ENCODE results near the gene TRIO. TPM values are rescaled to one million over a fixed set of nuclear protein-coding genes. Genes with fewer than 3 reads are reported as not detected.

The TRIO gene
- polyA plus RNA-seq, 3 donors, result 10.3 to 63.1 (median 34.5) TPM

DNA sequence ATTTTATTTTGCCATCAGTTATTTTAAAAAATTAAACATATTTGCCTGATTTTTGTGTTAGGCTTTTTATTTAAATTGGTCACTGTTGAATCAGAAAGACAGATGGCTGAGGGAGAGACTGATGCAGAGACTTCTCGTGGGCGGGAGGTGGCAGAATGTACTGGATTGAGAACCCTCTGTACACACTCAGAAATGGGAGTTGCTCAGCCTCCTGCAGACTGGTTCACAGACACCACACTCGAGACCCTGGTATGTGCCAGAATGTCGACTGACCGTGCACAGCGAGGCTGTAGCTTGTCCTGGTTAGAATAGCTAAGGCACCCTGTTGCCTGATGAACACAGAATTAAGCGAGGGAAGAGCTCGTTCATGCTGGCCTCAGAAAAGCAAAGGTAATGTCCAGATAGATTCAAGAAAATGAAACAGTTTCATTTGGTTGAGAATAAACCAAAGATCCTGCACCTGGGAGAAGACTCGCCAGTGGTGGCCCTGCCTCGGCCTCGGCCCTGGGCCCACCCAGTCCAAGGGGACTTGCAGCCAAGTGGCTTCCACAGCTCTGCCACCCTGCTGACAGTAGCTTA, 367.1 kb downstream of the TRIO start:
- 82 to 90% (median 87%) methylated on average over 11 of the region's 11 CpGs for WGBS, 3 donors

DNA sequence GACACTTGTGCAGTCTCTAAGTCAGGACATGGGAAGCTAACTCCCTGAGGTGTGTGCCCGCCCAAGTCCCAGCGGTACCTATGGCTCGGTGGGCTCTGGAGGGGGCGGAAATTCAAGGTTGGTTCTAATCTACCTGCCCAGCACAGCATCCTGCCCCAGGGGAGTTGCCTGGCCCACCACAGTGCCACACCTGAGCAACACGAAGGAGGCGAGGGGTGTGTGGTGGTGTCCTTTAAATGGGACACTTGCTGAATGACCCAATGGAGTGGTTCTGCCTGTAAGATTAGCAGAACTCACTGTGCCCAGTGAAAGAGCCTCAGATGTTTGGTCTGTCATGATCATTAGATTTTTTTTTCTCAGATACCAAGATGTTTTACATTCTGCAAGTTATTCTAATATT, 367.7 kb downstream of the TRIO start:
- 87 to 90% (median 89%) methylated on average over 6 of the region's 6 CpGs for WGBS, 3 donors
- no peak overlapping the region for H3K27ac ChIP-seq (ENCODE audit: low read depth, low read length)

More for the DNA sequence above, 367.1 kb downstream of the TRIO start:
- H3K27ac ChIP-seq (ENCODE audit: low read depth, low read length), result no peak overlapping the region

- no peak overlapping the region for H3K27ac ChIP-seq (ENCODE audit: low read depth, low read length)
- 67 to 73% (median 73%) methylated on average over 7 of the region's 7 CpGs for WGBS, 3 donors
These were observed 369.4 kb downstream of the TRIO start for GRCh38 chr5:14512574-14512973.

GRCh38 chr5:14513266-14513665, 370.1 kb downstream of the TRIO start:
- WGBS, 3 donors, result 70 to 85% (median 72%) methylated on average over 12 of the region's 12 CpGs
- no peak overlapping the region for H3K27ac ChIP-seq (ENCODE audit: low read depth, low read length)

- H3K27ac ChIP-seq (ENCODE audit: low read depth, low read length), result no peak overlapping the region
- 30 to 45% (median 42%) methylated on average over 3 of the region's 3 CpGs for WGBS, 3 donors
These were observed 373.8 kb downstream of the TRIO start for GRCh38 chr5:14516901-14517300.

DNA sequence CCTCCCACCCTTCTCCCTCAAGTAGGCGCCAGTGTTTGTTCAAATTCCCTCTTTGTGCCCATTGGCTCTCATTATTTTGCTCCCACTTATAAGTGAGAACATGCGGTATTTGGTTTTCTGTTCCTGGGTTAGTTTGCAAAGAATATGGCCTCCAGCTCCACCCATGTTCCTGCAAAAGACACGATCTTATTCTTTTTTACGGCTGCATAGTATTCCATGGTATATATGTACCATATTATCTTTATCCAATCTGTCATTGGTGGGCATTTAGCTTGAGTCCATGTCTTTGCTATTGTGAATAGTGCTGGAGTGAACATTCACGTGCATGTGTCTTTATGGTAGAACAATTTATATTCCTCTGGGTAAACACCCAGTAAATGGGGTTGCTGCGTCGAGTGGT, 375.5 kb downstream of the TRIO start:
- 73 to 98% (median 96%) methylated on average over 7 of the region's 7 CpGs for WGBS, 3 donors
- H3K27ac ChIP-seq (ENCODE audit: low read depth, low read length), result no peak overlapping the region

- no peak overlapping the region for H3K27ac ChIP-seq (ENCODE audit: low read depth, low read length)
- WGBS, 3 donors, result 79 to 87% (median 81%) methylated on average over 10 of the region's 10 CpGs
These were observed 378.6 kb downstream of the TRIO start for GRCh38 chr5:14521748-14522147.

GRCh38 chr5:14522721-14523120, 379.6 kb downstream of the TRIO start:
- WGBS, 3 donors, result 77 to 90% (median 83%) methylated on average over 2 of the region's 2 CpGs
- no peak overlapping the region for H3K27ac ChIP-seq (ENCODE audit: low read depth, low read length)

DNA sequence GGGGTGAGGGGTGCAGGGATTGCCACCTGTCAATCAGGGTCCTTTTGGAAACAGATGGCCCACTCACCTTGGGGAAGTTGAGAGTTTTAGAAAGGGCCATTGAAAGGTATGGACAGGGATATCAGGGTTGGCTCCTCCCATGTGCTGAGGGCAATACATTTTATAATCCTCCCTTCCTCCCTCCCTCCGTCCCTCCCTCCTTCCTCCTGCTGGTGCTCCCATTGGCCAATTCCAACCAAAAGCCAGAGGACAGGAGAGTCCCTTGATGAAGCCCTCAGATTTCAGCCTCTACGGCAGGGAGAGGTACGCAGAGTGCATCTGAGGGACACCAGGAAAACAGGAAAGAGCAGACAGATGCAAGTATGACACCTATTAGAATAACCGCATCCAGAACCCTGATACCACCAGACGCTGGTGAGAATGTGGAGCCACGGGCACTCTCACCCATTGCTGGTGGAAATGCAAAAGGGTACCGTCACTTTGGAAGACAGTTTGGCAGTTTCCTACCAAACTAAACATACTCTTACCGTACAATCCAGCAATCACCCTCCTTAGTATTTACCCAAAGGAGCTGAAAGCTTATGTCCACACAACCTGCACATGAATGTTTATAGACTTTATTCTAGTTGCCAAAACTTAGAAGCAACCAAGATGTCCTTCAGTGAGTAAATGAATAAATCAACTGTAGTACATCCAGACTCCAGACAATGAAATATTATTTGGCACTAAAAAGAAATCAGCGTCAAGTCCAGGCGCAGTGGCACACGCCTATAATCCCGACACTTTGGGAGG, 380.3 kb downstream of the TRIO start:
- 83 to 95% (median 93%) methylated on average over 12 of the region's 12 CpGs for WGBS, 3 donors

DNA sequence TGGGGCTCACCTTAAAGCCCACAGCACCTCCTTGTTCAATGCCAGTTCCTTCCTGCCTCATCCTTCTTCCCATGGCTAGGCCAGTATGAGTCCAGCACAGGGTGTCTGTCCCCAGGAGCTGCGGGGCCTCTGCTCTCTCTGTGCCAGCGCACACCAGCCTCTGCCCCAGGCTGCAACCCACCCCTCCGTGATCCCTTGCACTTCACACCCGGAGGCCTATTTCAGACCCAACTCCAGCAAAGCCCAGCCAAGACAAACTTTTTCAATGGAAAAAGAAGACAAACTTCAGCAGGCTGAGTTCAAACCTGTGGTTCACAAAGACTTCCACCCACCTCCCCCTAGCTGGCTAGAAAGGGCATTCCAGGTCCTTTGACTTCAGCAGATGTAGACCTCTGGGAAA, 382.3 kb downstream of the TRIO start:
- WGBS, 3 donors, result 96 to 99% (median 96%) methylated on average over 4 of the region's 4 CpGs
- no peak overlapping the region for H3K27ac ChIP-seq (ENCODE audit: low read depth, low read length)

More for the DNA sequence above, 380.3 kb downstream of the TRIO start:
- no peak overlapping the region for H3K27ac ChIP-seq (ENCODE audit: low read depth, low read length)

DNA sequence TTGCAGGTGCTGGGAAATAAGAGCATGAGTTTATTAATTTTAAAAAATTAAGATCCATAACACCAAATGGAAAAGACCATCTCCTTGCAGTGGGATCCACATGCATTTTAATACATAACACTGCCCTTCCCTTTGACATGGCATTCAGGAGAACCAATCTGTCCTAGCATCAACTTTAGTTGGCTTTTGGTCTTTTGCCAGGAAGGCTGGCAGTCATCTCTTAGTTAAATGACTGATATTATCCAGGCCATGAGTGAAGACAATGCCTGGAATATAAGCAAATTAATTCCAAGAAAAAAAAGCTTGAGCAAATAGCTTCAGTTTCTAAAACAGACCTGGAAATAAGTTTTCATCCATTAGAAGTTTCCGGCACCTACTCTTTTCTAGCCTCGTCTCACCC, 383.4 kb downstream of the TRIO start:
- WGBS, 3 donors, result 79 to 98% (median 86%) methylated on average over 2 of the region's 2 CpGs
- no peak overlapping the region for H3K27ac ChIP-seq (ENCODE audit: low read depth, low read length)

DNA sequence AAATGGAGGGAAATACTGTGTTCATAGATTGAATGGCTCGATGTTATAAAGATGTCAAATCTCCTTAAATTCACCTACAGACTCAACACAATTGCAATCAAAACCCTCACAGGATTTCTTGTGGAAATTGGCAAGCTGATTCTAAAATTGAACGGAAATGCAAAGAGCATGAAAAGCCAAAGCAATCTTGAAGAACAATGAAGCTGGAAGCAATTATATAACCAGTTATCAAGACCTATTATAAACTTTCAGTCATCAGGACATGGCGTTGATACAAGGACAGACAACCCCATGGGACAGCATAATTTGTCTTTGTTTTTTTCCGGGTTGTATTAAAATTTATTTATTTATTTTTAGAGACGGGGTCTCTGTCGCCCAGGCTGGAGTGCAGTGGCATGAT, 385.0 kb downstream of the TRIO start:
- 73 to 89% (median 73%) methylated on average over 6 of the region's 6 CpGs for WGBS, 3 donors
- H3K27ac ChIP-seq (ENCODE audit: low read depth, low read length), result no peak overlapping the region

GRCh38 chr5:14528926-14529325, 385.8 kb downstream of the TRIO start:
- 28 to 35% (median 30%) methylated on average over 1 of the region's 1 CpG for WGBS, 3 donors
- H3K27ac ChIP-seq (ENCODE audit: low read depth, low read length), result no peak overlapping the region

GRCh38 chr5:14531668-14532067, 388.5 kb downstream of the TRIO start:
- H3K27ac ChIP-seq (ENCODE audit: low read depth, low read length), result no peak overlapping the region
- WGBS, 3 donors, result 71 to 83% (median 74%) methylated on average over 7 of the region's 7 CpGs

DNA sequence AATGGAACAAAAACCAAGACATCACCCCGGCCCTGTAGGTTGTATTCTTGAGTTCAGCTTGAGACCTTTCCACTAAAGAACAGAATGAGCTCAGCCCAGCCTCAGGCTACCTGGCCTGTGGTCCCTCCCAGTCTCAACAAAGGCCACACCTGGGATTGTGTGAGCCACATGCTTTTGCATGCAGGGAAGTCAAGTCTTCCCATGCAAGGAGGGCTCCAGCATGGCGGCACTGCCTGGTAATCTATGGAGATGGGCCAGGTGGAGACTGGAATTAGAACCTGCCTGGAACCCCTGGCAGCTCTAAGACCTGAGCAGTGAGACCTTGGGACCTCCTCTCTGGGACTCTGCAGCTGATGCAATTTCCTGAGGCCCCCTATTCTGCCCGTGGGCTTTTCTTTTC, 389.0 kb downstream of the TRIO start:
- no peak overlapping the region for H3K27ac ChIP-seq (ENCODE audit: low read depth, low read length)
- 53 to 71% (median 56%) methylated on average over 3 of the region's 3 CpGs for WGBS, 3 donors

DNA sequence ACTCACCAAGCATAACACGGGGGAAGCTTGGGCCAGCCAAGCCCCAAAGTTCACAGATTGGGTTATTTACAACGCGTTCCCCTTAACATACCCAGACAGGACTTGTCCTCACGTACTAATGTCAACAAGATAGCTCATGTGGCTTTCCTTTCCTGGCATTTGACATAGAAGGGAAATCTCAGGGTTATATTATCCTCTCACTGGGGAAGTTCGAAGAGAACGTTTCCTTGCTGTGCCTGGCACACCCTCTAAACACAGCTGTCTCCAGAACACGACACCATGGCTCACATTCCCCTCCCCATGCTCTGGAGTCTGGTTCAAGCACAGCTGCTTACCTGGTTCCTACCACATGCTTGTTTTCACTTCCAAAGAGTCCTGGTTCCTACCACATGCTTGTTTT, 391.6 kb downstream of the TRIO start:
- 11 to 19% (median 12%) methylated on average over 7 of the region's 7 CpGs for WGBS, 3 donors
- H3K27ac ChIP-seq (ENCODE audit: low read depth, low read length), result no peak overlapping the region

- 45 to 76% (median 57%) methylated on average over 3 of the region's 3 CpGs for WGBS, 3 donors
- no peak overlapping the region for H3K27ac ChIP-seq (ENCODE audit: low read depth, low read length)
These were observed 402.2 kb downstream of the TRIO start for GRCh38 chr5:14545308-14545707.

GRCh38 chr5:14545862-14546261, 402.7 kb downstream of the TRIO start:
- 67 to 100% (median 80%) methylated on average over 1 of the region's 1 CpG for WGBS, 3 donors
- H3K27ac ChIP-seq (ENCODE audit: low read depth, low read length), result no peak overlapping the region

- 94 to 95% (median 94%) methylated on average over 1 of the region's 1 CpG for WGBS, 3 donors
- H3K27ac ChIP-seq (ENCODE audit: low read depth, low read length), result no peak overlapping the region
These were observed 404.5 kb downstream of the TRIO start for GRCh38 chr5:14547666-14548065.

GRCh38 chr5:14551211-14551610, 408.1 kb downstream of the TRIO start:
- WGBS, 3 donors, result 73 to 93% (median 82%) methylated on average over 3 of the region's 3 CpGs
- H3K27ac ChIP-seq (ENCODE audit: low read depth, low read length), result no peak overlapping the region
